Endothelial cell of umbilical vein (primary cell): ENCODE measurements around the gene DHRS11. TPM values are rescaled to one million over a fixed set of nuclear protein-coding genes. Genes with fewer than 3 reads are reported as not detected.

Source experiments
- BruUV-seq: library from RNA; stranded (reverse); fragments of 400-500 nt; replicated peaks from 2 replicates; lab custom pipeline; 2021; lab: Mats Ljungman, UMichigan
- CTCF ChIA-PET: fragments of 300-600, 350-600 bp; sonication (Branson Sonifier 250); formaldehyde crosslinking; loops from one replicate; lab custom pipeline; 2021; ENCODE audit warnings: antibody characterized with exemption, inconsistent platforms; lab: Charles Lee
- POLR2A ChIA-PET: fragments of 300-600, 350-600 bp; sonication (Branson Sonifier 250); formaldehyde crosslinking; loops from one replicate; lab custom pipeline; 2021; ENCODE audit warnings: antibody characterized with exemption, inconsistent platforms; lab: Charles Lee
- DNase-seq: peaks from one replicate; pipeline ENCODE4 v3.0.0-alpha.2; 2011; ENCODE audit warnings: low read depth, low spot score
- FAIRE-seq: peaks from 2 replicates; lab custom pipeline; 2011; peaks lifted over from hg19 to GRCh38; lab: Jason Lieb, UNC
- H2AFZ ChIP-seq: 2 replicates; pipeline ENCODE4 v1.6.0; 2012; ENCODE audit warnings: low read depth, low read length, control low read depth, inconsistent platforms
- H3K27ac ChIP-seq: 2 replicates; pipeline ENCODE4 v1.5.1; 2011; ENCODE audit warnings: low read depth, mild to moderate bottlenecking, control low read depth, low read length, moderate library complexity; ENCODE audit not compliant: insufficient read depth
- H3K27me3 ChIP-seq, 2 experiments: 2 replicates each; pipeline versions ENCODE4 v1.6.0 to v1.6.1; 2011; ENCODE audit warnings: low read length in 2 of 2, mixed read lengths in 1 of 2; ENCODE audit not compliant: control insufficient read depth in 2 of 2, insufficient read depth in 2 of 2
- H3K36me3 ChIP-seq, 2 experiments: 2 replicates in 1 of 2; 3 replicates in 1 of 2; pipeline ENCODE4 v1.5.1; 2011; ENCODE audit warnings: low read length in 2 of 2, mild to moderate bottlenecking in 1 of 2, moderate library complexity in 1 of 2; ENCODE audit not compliant: control insufficient read depth in 2 of 2, insufficient read depth in 2 of 2; ENCODE audit errors: extremely low read depth in 1 of 2
- H3K4me1 ChIP-seq: 3 replicates; pipeline ENCODE4 v1.5.1; 2011; ENCODE audit warnings: mild to moderate bottlenecking, low read length; ENCODE audit not compliant: control insufficient read depth, insufficient read depth; ENCODE audit errors: extremely low read depth
- H3K4me2 ChIP-seq: 2 replicates; pipeline ENCODE4 v1.6.1; 2011; ENCODE audit warnings: low read length, control low read depth, mixed read lengths; ENCODE audit not compliant: insufficient read depth
- H3K4me3 ChIP-seq, 3 experiments: fragments of 200-600 bp in 1 of 3; sonication (generic), shearing (Covaris generic) in 1 of 3; replicated peaks in 1 of 3; 2 replicates each; pipeline ENCODE4 v1.5.1; 2011 to 2016; ENCODE audit warnings: control low read depth in 3 of 3, low read length in 3 of 3, mild to moderate bottlenecking in 2 of 3, inconsistent platforms in 1 of 3, low read depth in 1 of 3, moderate library complexity in 1 of 3; ENCODE audit not compliant: insufficient read depth in 1 of 3
- H3K79me2 ChIP-seq: 2 replicates; pipeline ENCODE4 v1.6.0; 2012; ENCODE audit warnings: low read length, inconsistent platforms; ENCODE audit not compliant: control insufficient read depth, insufficient read depth
- H3K9ac ChIP-seq: replicated peaks from 2 replicates; pipeline ENCODE3; 2011; ENCODE audit warnings: low read length, control low read depth; ENCODE audit not compliant: insufficient read depth; ENCODE audit errors: extremely low read depth
- H3K9me1 ChIP-seq: replicated peaks from 3 replicates; pipeline ENCODE4 v1.6.0; 2011; ENCODE audit warnings: mild to moderate bottlenecking, low read length; ENCODE audit not compliant: control insufficient read depth, insufficient read depth; ENCODE audit errors: extremely low read depth
- H3K9me3 ChIP-seq: replicated peaks from 2 replicates; pipeline ENCODE4 v1.5.1; 2012; ENCODE audit warnings: low read length, inconsistent platforms; ENCODE audit not compliant: control insufficient read depth, insufficient read depth
- H4K20me1 ChIP-seq: replicated peaks from 2 replicates; pipeline ENCODE3; 2011; ENCODE audit warnings: mild to moderate bottlenecking, low read length; ENCODE audit not compliant: control insufficient read depth, insufficient read depth; ENCODE audit errors: extremely low read depth
- CTCF ChIP-seq, 2 donors: IDR thresholded peaks; 1 replicate in 1 of 2; 2 replicates in 1 of 2; pipeline ENCODE4 v1.5.1; 2011; ENCODE audit warnings: low read length in 2 of 2, mild to moderate bottlenecking in 2 of 2, moderate library complexity in 2 of 2, control low read depth in 1 of 2, inconsistent platforms in 1 of 2, low read depth in 1 of 2; ENCODE audit not compliant: insufficient read depth in 1 of 2; ENCODE audit errors: extremely low read depth in 1 of 2
- EZH2 ChIP-seq: IDR thresholded peaks from 2 replicates; pipeline ENCODE4 v1.6.1; 2012; ENCODE audit warnings: borderline replicate concordance, low read depth, mild to moderate bottlenecking, moderate library complexity, low read length, inconsistent platforms; ENCODE audit not compliant: severe bottlenecking
- FOS ChIP-seq: IDR thresholded peaks from 2 replicates; pipeline ENCODE4 v1.6.1; 2011; ENCODE audit warnings: mild to moderate bottlenecking, low read length, moderate library complexity, borderline replicate concordance; ENCODE audit not compliant: insufficient read depth
- GATA2 ChIP-seq: IDR thresholded peaks from 2 replicates; pipeline ENCODE4 v1.7.0; 2011; ENCODE audit warnings: low read depth, mild to moderate bottlenecking, moderate library complexity, mixed read lengths, low read length; ENCODE audit not compliant: insufficient read length, insufficient read depth
- JUN ChIP-seq: IDR thresholded peaks from 2 replicates; pipeline ENCODE4 v1.6.1; 2011; ENCODE audit warnings: borderline replicate concordance, low read depth; ENCODE audit not compliant: insufficient read length, insufficient read depth
- MYC ChIP-seq: IDR thresholded peaks from one replicate; pipeline ENCODE4 v1.6.1; 2011; ENCODE audit warnings: mild to moderate bottlenecking, low read depth, low read length
- POLR2A ChIP-seq: IDR thresholded peaks from 2 replicates; pipeline ENCODE4 v1.6.1; 2012; ENCODE audit warnings: low read depth, mild to moderate bottlenecking, control low read depth, low read length
- POLR2AphosphoS5 ChIP-seq: IDR thresholded peaks from 2 replicates; pipeline ENCODE4 v1.6.1; 2012; ENCODE audit warnings: low read depth, mild to moderate bottlenecking, control low read depth, low read length, moderate library complexity; ENCODE audit not compliant: insufficient read depth
- dilution Hi-C: fragments of 300-500 bp; cut with MboI; formaldehyde crosslinking; loops from one replicate; pipeline ENCODE4 v1.15.0; 2019; ENCODE audit warnings: low sequenced_read_pairs; ENCODE audit not compliant: extremely low pct_ligation_motif_present
- intact Hi-C: fragments of 100-400 bp; cut with micrococcal nuclease; formaldehyde crosslinking; loops from one replicate; pipeline ENCODE4 v1.10.0; 2022
- polyA plus RNA-seq, 4 experiments: library from polyadenylated mRNA; depleted of rRNA in 3 of 4; stranded (reverse) in 3 of 4; unstranded in 1 of 4; fragments of >200 nt; gene quantifications; 2 replicates each; pipeline versions ENCODE4 v1.2.1 to v1.2.3, GENCODE V29; 2011 to 2012; ENCODE audit warnings: missing spikeins in 1 of 4
- total RNA-seq: library from RNA; stranded (reverse); gene quantifications from 2 replicates; pipeline ENCODE4 v1.2.3, GENCODE V29; 2021
- TF ChIP-seq, protein P1 (sequence below): IDR thresholded peaks from 2 replicates; pipeline ENCODE4 v1.6.1; 2011; ENCODE audit not compliant: insufficient read depth, insufficient read length

DHRS11 gene
- total and polyA plus RNA-seq, 2 donors (not counting 3 experiments of a cell fraction or from before 2014, with no cell fraction given): 9.8 to 15.7 TPM

DNA sequence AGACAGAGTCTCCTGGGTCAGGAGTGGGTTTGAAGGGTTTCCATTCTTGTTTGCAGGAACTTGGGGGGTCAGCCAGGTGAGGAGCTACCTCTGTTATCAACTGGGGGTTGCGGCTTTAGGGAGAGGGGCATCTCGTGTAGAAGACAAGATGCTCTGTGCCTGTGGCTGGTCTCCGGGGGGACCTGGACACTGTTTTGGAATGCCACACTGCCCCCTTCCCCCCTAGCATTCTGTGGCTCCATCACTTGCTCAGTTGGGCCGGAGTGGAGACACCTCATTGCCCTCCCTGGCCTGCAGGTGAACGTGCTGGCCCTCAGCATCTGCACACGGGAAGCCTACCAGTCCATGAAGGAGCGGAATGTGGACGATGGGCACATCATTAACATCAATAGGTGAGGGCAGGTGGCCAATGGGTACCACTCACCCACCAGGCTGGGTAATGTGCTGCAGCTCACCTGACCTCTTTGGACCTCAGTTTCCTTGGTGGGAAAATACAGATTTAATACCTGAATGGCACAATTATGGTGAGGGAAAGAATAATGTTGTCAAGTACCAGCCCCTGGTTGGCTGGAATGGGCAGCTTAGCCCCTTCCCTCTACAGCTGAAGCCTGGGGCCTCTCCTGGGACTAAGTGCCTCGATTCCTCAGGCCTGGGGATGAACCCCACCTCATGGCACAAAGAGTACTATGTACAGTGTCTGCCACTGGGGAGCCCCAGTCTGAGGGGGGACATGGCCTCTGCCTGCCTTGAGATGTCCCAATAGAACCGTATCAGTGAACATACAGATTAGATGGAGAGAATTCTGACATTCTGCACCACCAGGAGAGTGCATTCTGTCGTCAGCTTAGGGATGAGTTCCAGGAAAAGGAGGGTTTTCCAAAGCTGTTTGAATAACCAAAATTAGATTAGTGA lies 6.4 kb downstream of the DHRS11 start:
- Histone ChIP-seq H3K9ac (no peak overlapping the region), H2AFZ (no peak overlapping the region), H3K9me3 (no peaks in the 10 kb centered on the region), H3K79me2 (peaks cover 12% of the 10 kb centered on the region), H3K4me3 (no peak overlapping the region), H3K36me3 (no peaks in the 10 kb centered on the region), H3K4me1 (peaks cover 13% of the 10 kb centered on the region), H3K27ac (no peak overlapping the region), H3K4me2 (no peak overlapping the region), H4K20me1 (no peaks in the 10 kb centered on the region), H3K9me1 (no peaks in the 10 kb centered on the region), H3K27me3 (no peaks in the 10 kb centered on the region)
- FAIRE-seq (no peak), DNase-seq (no peak)
- intact Hi-C loops: no loop called here
- dilution Hi-C loops: no loop called here
- POLR2A ChIA-PET: no interaction called here
- TF ChIP-seq MYC (no peak), POLR2AphosphoS5 (no peak)
- CTCF ChIA-PET: no interaction called here
- BruUV-seq: no TSS peak

GRCh38 chr17:36598951-36599401 lies 7.3 kb downstream of the DHRS11 start:
- BruUV-seq: no TSS peak
- peaks cover 16% of the 10 kb centered on the region for H3K4me1 ChIP-seq
- DNase-seq: no peak
- CTCF ChIA-PET: interaction anchor here (1.1 kb wide), 1 partner anchor 774 kb away, joined by 4 read pairs; no protein-coding TSS in a partner anchor
- no peaks in the 10 kb centered on the region for H3K9me1 ChIP-seq
- H3K4me3 ChIP-seq: no peak overlapping the region
- H3K9ac ChIP-seq: no peak overlapping the region
- POLR2A ChIA-PET: no interaction called here
- H2AFZ ChIP-seq: no peak overlapping the region
- FAIRE-seq: no peak
- TF ChIP-seq POLR2AphosphoS5 (no peak), JUN (no peak), GATA2 (no peak), MYC (no peak), POLR2A (no peak), EZH2 (no peak), CTCF (IDR thresholded peaks at IDR 0.05; ENCODE audit: extremely low read depth in 1 of 2, insufficient read depth in 1 of 2, low read depth in 1 of 2, low read length in 2 of 2) (no peak), FOS (no peak)
- TF ChIP-seq, protein P1, sequence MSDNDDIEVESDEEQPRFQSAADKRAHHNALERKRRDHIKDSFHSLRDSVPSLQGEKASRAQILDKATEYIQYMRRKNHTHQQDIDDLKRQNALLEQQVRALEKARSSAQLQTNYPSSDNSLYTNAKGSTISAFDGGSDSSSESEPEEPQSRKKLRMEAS: no peak
- no peak overlapping the region for H3K4me2 ChIP-seq
- H3K9me3 ChIP-seq: no peaks in the 10 kb centered on the region
- H4K20me1 ChIP-seq: no peaks in the 10 kb centered on the region
- no peaks in the 10 kb centered on the region for H3K36me3 ChIP-seq
- intact Hi-C loops (no loop called here), dilution Hi-C loops (no loop called here)
- no peak overlapping the region for H3K27ac ChIP-seq
- peaks cover 16% of the 10 kb centered on the region for H3K79me2 ChIP-seq
- no peaks in the 10 kb centered on the region for H3K27me3 ChIP-seq
